ENCODE measurements around the gene GSTT2.
"Not testable (repeated sequence)": the region's sequence is repeated elsewhere in the genome, so short reads cannot be mapped to it uniquely, and the experiment has no call there.

Gene GSTT2

GRCh38 chr22:23979557-23980240 is at the start of gene GSTT2:
Gene GSTT2 (plus strand): TSS chr22:23980134.
- not testable (repeated sequence) for H3K4me3 ChIP-seq (ENCODE audit: low read depth, low read length)

DNA sequence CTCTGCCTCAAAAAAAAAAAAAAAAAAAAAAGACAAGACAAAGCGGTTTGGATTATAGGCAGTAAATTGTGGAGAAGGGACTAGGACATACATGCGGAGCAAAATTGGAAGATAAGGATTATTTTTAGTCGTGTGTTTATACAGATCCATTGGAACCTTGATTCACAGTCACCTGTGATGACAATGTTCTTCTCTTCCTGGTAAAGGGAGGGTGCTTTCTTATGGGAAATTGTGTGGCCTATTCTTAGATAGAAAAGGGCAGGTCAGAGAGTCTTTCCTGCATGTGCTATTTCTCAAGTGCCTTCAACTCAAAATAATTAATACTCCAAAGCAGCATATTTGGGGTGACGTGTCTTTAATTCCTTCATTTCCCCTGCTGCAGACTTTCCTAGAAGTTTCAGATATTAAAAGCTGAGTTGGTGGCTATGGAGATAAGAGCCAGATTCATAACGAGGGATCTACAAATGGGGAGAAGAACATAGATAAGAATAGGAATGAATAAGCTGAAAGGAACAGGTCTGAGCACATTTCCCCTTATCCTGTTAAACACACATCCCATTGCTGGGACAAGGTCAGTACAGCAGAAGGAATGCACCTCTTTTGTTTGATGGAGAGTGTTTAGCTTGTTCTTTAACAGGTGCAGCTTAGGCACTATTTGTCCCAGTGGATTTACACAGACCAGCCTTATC is 41.5 kb upstream of the GSTT2 start:
- TF ChIP-seq, protein P1, sequence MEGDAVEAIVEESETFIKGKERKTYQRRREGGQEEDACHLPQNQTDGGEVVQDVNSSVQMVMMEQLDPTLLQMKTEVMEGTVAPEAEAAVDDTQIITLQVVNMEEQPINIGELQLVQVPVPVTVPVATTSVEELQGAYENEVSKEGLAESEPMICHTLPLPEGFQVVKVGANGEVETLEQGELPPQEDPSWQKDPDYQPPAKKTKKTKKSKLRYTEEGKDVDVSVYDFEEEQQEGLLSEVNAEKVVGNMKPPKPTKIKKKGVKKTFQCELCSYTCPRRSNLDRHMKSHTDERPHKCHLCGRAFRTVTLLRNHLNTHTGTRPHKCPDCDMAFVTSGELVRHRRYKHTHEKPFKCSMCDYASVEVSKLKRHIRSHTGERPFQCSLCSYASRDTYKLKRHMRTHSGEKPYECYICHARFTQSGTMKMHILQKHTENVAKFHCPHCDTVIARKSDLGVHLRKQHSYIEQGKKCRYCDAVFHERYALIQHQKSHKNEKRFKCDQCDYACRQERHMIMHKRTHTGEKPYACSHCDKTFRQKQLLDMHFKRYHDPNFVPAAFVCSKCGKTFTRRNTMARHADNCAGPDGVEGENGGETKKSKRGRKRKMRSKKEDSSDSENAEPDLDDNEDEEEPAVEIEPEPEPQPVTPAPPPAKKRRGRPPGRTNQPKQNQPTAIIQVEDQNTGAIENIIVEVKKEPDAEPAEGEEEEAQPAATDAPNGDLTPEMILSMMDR (IDR thresholded peaks at IDR 0.05; ENCODE audit: low read depth, low read length, missing control alignments), result no peak
- no peak for DNase-seq (ENCODE audit: low read depth)
- H3K4me3 ChIP-seq (ENCODE audit: low read depth, low read length), result no peak overlapping the region

More at GRCh38 chr22:23979557-23980240, at the start of gene GSTT2:
- DNase-seq (ENCODE audit: low read depth), result not testable (repeated sequence)

DNA sequence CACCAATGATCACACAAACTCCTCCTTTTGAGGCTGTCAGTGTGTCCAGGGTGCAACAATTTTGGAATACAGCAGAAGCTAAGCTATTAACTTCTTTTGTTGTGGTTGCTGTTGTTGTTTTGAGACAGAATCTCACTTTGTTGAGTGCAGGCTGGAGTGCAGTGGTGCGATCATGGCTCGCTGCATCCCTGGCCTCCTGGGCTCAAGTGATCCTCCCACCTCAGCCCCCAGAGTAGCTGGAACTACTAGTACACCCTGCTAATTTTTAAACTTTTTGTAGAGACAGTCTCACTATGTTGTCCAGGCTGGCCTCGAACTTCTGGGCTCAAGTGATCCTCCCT is 40.9 kb upstream of the GSTT2 start:
- TF ChIP-seq, protein P1 (IDR thresholded peaks at IDR 0.05; ENCODE audit: low read depth, low read length, missing control alignments), result no peak
- no peak for DNase-seq (ENCODE audit: low read depth)
- H3K4me3 ChIP-seq (ENCODE audit: low read depth, low read length), result no peak overlapping the region

DNA sequence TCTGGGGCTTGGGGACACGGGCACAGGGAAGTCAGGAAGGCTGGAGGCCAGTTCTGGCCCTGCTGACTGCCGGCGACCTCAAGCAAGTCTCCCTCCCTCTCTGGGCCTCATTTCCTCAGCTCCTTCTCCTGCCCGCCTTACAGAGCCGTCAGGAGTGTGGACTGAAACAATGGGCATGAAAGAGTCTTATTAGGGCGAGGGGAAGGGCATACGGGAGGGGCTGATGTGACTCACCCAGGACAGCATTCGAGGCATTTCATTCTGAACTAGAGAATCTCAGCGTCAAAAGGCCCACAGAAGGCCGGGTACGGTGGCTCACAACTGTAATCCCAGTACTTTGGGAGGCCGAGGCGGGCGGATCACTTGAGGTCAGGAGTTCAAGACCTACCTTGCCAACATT is 39.8 kb upstream of the GSTT2 start:
- DNase-seq (ENCODE audit: low read depth); H3K4me3 ChIP-seq (ENCODE audit: low read depth, low read length): not testable (repeated sequence)

GRCh38 chr22:23947391-23947790 is 32.5 kb upstream of the GSTT2 start:
- not testable (repeated sequence) for H3K4me3 ChIP-seq (ENCODE audit: low read depth, low read length); DNase-seq (ENCODE audit: low read depth)

- not testable (repeated sequence) for DNase-seq (ENCODE audit: low read depth)
These were observed 30.2 kb upstream of the GSTT2 start for GRCh38 chr22:23949764-23950163.

DNA sequence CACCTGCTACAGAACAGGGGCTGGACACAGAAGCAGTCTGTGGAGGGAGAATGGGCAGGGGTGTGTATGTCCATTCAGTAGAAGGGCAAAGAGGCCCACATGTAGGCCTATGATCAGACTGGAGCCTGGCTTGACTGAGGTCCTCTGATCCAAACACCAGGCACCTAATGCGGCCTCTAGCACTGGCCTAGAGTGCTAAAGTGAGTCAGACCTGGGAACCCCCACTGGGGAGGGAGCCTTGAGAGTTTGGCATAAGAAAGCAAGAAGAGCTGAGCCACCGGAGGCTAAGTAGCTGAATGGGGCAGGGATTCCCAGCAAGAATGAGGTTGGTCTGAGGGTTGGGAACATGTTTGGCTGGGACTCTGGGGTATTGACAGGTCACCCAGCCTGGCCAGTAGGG is 28.6 kb upstream of the GSTT2 start:
- not testable (repeated sequence) for H3K4me3 ChIP-seq (ENCODE audit: low read depth, low read length); DNase-seq (ENCODE audit: low read depth)

More at GRCh38 chr22:23949764-23950163, 30.2 kb upstream of the GSTT2 start:
- H3K4me3 ChIP-seq (ENCODE audit: low read depth, low read length), result not testable (repeated sequence)

DNA sequence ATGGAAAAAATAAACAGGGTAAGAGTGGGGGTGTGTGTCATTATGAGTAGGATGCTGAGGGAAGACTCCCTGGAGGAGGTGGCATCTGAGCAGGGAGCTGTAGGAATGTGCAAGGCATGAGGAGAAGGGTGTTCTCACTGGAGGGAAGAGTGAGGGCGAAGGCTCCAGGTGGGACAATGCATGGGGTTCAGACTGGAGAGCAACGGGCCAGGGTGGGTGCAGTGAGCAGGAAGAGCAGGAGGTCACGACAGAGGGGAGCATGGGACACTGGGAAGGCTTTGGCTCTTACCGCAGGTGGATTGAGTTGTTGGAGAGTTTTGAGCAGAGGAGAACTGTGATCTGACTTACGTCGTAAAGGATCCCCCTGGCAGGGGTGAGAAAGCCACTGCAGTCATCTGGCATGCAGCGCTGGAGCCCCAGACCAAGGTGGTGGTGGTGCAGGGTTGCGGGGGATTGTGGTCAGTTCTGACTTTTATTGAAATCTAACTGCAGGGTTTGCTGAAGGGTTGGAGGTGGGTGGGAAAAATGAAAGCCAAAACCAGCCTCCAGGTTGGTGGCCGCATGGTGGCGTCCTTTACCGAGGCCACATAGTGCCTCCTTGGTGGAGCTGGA is 27.0 kb upstream of the GSTT2 start:
- not testable (repeated sequence) for DNase-seq (ENCODE audit: low read depth); H3K4me3 ChIP-seq (ENCODE audit: low read depth, low read length)

DNA sequence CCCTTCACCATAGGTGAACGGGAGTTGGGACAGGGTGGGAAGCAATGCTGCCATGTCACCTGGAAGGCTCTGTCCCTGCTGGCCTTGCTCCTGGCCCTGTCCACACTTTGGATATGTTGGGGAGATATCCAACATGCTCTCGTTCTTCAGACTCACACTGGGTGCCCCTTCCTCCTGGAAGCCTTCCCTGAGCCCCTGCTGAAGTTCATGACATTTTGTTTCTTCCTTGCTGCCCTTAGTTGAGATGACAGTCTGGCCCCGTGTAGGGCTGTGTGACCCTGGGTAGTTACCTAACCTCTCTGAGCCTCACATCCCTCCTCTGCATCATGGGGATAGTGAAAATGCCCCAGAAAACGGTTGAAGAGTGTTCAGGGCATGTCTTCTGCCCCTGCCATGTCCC is 26.4 kb upstream of the GSTT2 start:
- DNase-seq (ENCODE audit: low read depth); H3K4me3 ChIP-seq (ENCODE audit: low read depth, low read length): not testable (repeated sequence)

- not testable (repeated sequence) for H3K4me3 ChIP-seq (ENCODE audit: low read depth, low read length)
These were observed 25.5 kb upstream of the GSTT2 start for GRCh38 chr22:23954193-23954990.

GRCh38 chr22:23954991-23955305 is 25.0 kb upstream of the GSTT2 start:
- not testable (repeated sequence) for DNase-seq (ENCODE audit: low read depth); H3K4me3 ChIP-seq (ENCODE audit: low read depth, low read length)

More at GRCh38 chr22:23954193-23954990, 25.5 kb upstream of the GSTT2 start:
- DNase-seq (ENCODE audit: low read depth), result not testable (repeated sequence)

DNA sequence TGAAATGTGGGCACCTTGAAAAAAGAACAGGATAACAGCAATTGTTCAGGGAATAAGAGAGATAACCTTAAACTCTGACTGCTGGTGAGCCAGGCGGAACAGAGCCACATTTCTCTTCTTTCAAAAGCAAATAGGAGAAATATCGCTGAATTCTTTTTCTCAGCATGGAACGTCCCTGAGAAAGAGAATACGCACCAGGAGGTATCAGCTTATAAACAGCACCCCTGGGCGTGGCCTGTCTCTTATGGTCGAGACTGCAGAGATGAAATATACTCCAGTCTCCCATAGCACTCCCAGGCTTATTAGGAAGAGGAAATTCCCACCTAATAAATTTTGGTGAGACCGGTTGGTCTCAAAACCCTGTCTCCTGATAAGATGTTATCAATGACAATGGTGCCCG is 24.0 kb upstream of the GSTT2 start:
- not testable (repeated sequence) for H3K4me3 ChIP-seq (ENCODE audit: low read depth, low read length); DNase-seq (ENCODE audit: low read depth)

Data from GM12864 (cell line).